ENCODE measurements around the gene MOSPD3. TPM values are rescaled to one million over a fixed set of nuclear protein-coding genes. Genes with fewer than 3 reads are reported as not detected.
A peak's percentile ranks its signal among the peaks of the same experiment; 100 is the strongest.

MOSPD3 gene
- polyA plus RNA-seq, 1 experiment: 9.1 TPM

DNA sequence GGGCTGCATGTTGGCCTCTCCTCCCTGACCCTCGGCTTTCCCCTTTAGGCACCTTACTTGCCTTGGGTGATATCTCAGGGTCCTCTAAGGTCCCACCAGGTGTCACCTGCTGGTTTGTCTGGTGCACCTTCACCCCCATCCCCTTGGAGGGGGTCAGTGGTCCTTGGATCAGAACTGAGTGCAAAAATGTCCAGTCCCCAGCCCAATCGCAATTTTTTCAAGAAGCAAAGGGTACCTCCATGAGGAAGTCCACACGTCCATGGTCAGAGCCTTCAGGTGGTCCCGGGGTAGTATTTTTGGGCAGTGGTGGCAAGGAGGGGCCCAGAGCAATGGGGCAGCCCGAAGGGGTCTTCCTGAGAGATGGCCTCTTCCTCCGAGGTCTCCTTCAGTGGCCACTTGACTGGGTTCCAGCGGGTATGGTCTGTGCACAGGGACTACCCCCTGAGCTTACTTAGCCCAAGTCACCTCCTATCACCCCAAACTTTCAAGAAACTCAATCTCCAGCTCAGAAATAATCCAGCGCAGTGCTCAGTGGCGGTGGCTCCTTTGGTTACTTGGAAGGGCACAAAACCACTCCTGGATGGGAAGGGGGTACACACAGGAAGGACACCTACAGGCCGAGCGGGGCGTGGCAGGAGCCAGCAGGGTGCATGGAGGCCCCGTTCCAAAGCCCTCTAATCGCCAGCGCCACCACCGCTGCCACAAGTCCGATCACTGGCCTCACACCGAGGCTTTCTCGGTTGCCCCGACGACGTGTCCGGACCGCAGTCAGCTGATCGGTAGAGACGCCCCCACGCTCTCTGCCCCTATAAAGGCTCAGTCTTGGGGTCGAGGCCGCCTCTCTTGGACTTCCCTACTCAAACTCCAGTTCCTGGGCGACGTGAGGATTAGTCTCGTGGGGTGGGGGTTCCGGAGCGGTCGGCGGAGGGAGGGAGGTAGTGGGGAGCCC is 43.2 kb upstream of the MOSPD3 start:
- ChIA-PET POLR2A (interaction anchor here (1.0 kb wide), 1 partner anchor 17 kb away, joined by 5 read pairs; the partner anchor contains the start of genes FBXO24 and LRCH4), CTCF (interaction anchor here (0.7 to 1.9 kb wide), 4 partner anchors 10 to 104 kb away, joined by 3 to 12 read pairs (median 4); no protein-coding TSS in a partner anchor)
- H3K4me3 ChIP-seq (ENCODE audit: low read depth, low read length): peak overlapping the region; percentile 29; the same call in 1 of the 2 replicates
- peaks cover 2% of the 10 kb centered on the region for H3K27me3 ChIP-seq (ENCODE audit: control insufficient read depth, insufficient read depth, low read length)
- no peaks in the 10 kb centered on the region; the same call in 1 of the 2 replicates for H3K9me3 ChIP-seq (ENCODE audit: control insufficient read depth, insufficient read depth, low read length)
- DNase-seq (ENCODE audit: low read depth, low spot score): no peak
- no peak overlapping the region for H3K27ac ChIP-seq (ENCODE audit: low read depth, low read length)
- TF ChIP-seq CTCF (IDR thresholded peaks at IDR 0.05; ENCODE audit: low read depth, low read length): peak; percentile 41

DNA sequence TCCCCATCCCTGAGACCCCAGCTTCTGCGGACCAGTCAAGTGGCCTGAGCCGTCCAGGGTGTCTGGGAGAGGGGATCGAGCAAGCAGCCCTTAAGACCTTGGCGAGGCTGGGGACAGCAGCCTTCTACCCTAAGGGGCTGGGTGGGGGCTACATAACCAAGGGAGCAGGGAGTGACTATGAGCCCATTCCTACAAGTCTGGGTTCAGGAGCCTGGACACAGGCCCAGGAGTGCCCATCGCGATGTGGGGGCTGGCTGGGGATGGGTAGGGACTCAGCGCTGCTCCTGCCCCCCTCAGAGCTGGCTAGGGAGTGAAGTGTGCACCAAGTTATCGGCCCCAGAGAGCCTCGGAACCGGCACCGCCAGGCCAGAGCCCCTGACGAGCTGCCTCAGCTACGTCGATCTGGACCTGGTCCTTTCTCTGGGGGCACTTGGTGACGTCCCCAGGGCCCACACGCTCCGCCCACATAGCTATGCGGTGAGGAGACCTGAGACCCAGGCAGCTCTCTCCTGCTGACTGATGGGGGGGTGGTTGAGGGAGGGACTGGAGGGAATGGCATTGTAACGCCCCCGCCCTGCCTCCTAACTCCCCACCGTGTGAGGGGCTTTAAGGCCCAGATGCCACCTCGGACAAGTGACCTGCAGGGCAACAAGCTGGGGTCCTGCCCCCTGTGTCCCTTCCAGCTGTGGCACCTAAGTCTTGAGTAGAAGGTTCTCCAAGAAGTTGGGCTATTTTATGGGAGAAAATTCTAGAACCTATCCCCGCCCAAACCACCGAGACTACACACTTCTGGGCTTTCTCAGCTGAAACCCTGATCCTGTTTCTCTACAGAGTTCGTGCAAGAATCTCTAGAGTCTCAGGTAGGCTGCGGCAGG is 41.1 kb upstream of the MOSPD3 start:
- Histone ChIP-seq H3K27ac (ENCODE audit: low read depth, low read length) (no peak overlapping the region), H3K9me3 (ENCODE audit: control insufficient read depth, insufficient read depth, low read length) (no peaks in the 10 kb centered on the region; the same call in 1 of the 2 replicates), H3K27me3 (ENCODE audit: control insufficient read depth, insufficient read depth, low read length) (peaks cover 2% of the 10 kb centered on the region), H3K4me3 (ENCODE audit: low read depth, low read length) (no peak overlapping the region)
- POLR2A ChIA-PET: interaction anchor here (0.7 to 2.8 kb wide), 2 partner anchors 14 to 102 kb away, joined by 13 to 20 read pairs; partner anchors contain the start of genes FBXO24, GNB2 and LRCH4
- DNase-seq (ENCODE audit: low read depth, low spot score): no peak
- CTCF ChIA-PET: interaction anchor here (0.9 to 1.0 kb wide), 2 partner anchors 11 to 88 kb away, joined by 3 to 9 read pairs; no protein-coding TSS in a partner anchor
- TF ChIP-seq CTCF (IDR thresholded peaks at IDR 0.05; ENCODE audit: low read depth, low read length): no peak

DNA sequence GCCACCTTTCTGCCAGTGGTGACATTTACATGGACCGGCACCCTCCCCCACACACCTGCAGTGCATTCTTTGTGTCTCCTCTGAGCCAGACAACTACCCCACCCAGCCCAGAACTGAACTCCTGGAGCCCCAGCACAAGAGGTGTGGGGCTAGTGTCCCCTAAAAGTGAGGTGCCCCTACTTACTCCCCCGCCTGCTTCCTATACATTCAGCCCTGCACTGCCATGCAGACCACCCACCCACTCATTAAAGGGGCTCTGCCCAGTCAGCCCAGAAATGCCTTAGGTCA is 40.6 kb upstream of the MOSPD3 start:
- no peak for TF ChIP-seq CTCF (IDR thresholded peaks at IDR 0.05; ENCODE audit: low read depth, low read length)
- CTCF ChIA-PET: interaction anchor here (0.9 kb wide), 1 partner anchor 12 kb away, joined by 9 read pairs; no protein-coding TSS in a partner anchor
- Histone ChIP-seq H3K4me3 (ENCODE audit: low read depth, low read length) (no peak overlapping the region), H3K9me3 (ENCODE audit: control insufficient read depth, insufficient read depth, low read length) (no peaks in the 10 kb centered on the region; the same call in 1 of the 2 replicates), H3K27ac (ENCODE audit: low read depth, low read length) (no peak overlapping the region), H3K27me3 (ENCODE audit: control insufficient read depth, insufficient read depth, low read length) (peaks cover 2% of the 10 kb centered on the region)
- no peak for DNase-seq (ENCODE audit: low read depth, low spot score)
- POLR2A ChIA-PET: interaction anchor here (2.8 kb wide), 1 partner anchor 14 kb away, joined by 20 read pairs; the partner anchor contains the start of genes FBXO24 and LRCH4

DNA sequence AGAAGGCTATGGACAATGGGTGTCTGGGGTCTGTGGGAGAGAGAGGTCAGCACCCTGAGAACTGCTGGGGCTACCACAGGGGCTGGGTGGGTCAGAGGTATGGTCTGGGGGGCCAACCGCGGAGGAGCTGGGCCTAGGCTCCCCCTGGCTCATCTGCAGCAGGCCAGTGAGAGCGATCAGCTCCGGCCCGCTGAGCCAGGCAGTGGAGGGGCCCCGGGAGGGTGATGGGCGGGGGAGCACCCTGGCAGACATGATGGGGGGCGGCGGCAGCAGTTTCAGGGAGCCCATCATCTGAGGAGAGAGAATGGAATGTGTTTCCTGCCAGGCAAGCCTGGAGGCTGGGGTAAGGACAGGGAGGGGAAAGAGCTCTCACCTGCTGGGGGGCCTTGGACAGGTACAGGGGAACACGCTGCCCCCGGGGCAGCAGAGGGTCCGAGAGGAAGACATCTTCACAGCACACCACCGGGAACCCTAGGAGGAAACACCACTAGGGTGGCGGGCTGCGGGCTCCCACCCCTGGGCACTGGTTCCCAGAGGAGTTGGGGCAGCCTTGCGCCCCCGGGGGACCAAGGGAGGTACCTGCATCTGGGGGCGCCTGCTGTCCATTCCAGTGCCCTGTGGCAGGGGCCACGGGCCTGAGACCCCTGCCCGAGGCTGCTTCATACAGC is 39.9 kb upstream of the MOSPD3 start:
- no peaks in the 10 kb centered on the region; the same call in 1 of the 2 replicates for H3K9me3 ChIP-seq (ENCODE audit: control insufficient read depth, insufficient read depth, low read length)
- H3K27me3 ChIP-seq (ENCODE audit: control insufficient read depth, insufficient read depth, low read length): peaks cover 2% of the 10 kb centered on the region
- ChIA-PET POLR2A (interaction anchor here (0.6 to 2.8 kb wide), 3 partner anchors 11 to 92 kb away, joined by 3 to 20 read pairs (median 3); partner anchors contain the start of genes FBXO24 and LRCH4), CTCF (interaction anchor here (1.5 to 1.6 kb wide), 2 partner anchors 8 to 13 kb away, joined by 6 to 8 read pairs; no protein-coding TSS in a partner anchor)
- H3K4me3 ChIP-seq (ENCODE audit: low read depth, low read length): no peak overlapping the region
- DNase-seq (ENCODE audit: low read depth, low spot score): no peak
- H3K27ac ChIP-seq (ENCODE audit: low read depth, low read length): no peak overlapping the region
- TF ChIP-seq CTCF (IDR thresholded peaks at IDR 0.05; ENCODE audit: low read depth, low read length): no peak
